Stimulated activated CD4-positive, alpha-beta T cell treated with anti-CD3 and anti-CD28 coated beads, Interleukin-2, amount 100 ng/mL, for 24 hours (primary cell): ENCODE results near the gene SMURF2.
"Not testable (repeated sequence)": the region's sequence is repeated elsewhere in the genome, so short reads cannot be mapped to it uniquely, and the experiment has no call there.

Source experiments
- DNase-seq, 2 donors: peaks; one replicate each; pipeline ENCODE4 v3.0.0-alpha.2; 2020

Gene SMURF2

GRCh38 chr17:64661976-64662773, at the start of gene SMURF2:
TSS of gene SMURF2 (minus strand) at chr17:64662307. CDS start at chr17:64661880, 427 bp downstream.
- peak; percentile 76 to 77 for DNase-seq

GRCh38 chr17:64709481-64709880, 47.4 kb upstream of the SMURF2 start:
- DNase-seq = no peak

- no peak for DNase-seq
These were observed 45.0 kb upstream of the SMURF2 start for GRCh38 chr17:64707050-64707591.

GRCh38 chr17:64706224-64707049, 44.3 kb upstream of the SMURF2 start:
- no peak for DNase-seq

GRCh38 chr17:64702815-64703214, 40.7 kb upstream of the SMURF2 start:
- no peak for DNase-seq

GRCh38 chr17:64698725-64699124, 36.6 kb upstream of the SMURF2 start:
- no peak for DNase-seq

- no peak for DNase-seq
These were observed 32.1 kb upstream of the SMURF2 start for GRCh38 chr17:64694207-64694606.

GRCh38 chr17:64692187-64692586, 30.1 kb upstream of the SMURF2 start:
- no peak for DNase-seq

- DNase-seq = no peak
These were observed 27.0 kb upstream of the SMURF2 start for GRCh38 chr17:64689106-64689505.

GRCh38 chr17:64688481-64688880, 26.4 kb upstream of the SMURF2 start:
- DNase-seq = no peak

GRCh38 chr17:64687961-64688360, 25.9 kb upstream of the SMURF2 start:
- no peak for DNase-seq

- no peak for DNase-seq
These were observed 25.3 kb upstream of the SMURF2 start for GRCh38 chr17:64687376-64687775.

- DNase-seq = no peak
These were observed 24.6 kb upstream of the SMURF2 start for GRCh38 chr17:64686705-64687104.

- DNase-seq = no peak
These were observed 23.6 kb upstream of the SMURF2 start for GRCh38 chr17:64685705-64686104.

- no peak for DNase-seq
These were observed 21.7 kb upstream of the SMURF2 start for GRCh38 chr17:64683796-64684195.

GRCh38 chr17:64682261-64683181, 20.4 kb upstream of the SMURF2 start:
- no peak for DNase-seq

- no peak for DNase-seq
These were observed 17.7 kb upstream of the SMURF2 start for GRCh38 chr17:64679710-64680216.

- DNase-seq = no peak
These were observed 14.7 kb upstream of the SMURF2 start for GRCh38 chr17:64676763-64677162.

- not testable (repeated sequence) for DNase-seq
These were observed 8.9 kb upstream of the SMURF2 start for GRCh38 chr17:64670843-64671590.

GRCh38 chr17:64667807-64668721, 6.0 kb upstream of the SMURF2 start:
- DNase-seq = not testable (repeated sequence)
